ENCODE data around the gene BUD31.
"Not testable (repeated sequence)": the region's sequence is repeated elsewhere in the genome, so short reads cannot be mapped to it uniquely, and the experiment has no call there.

The BUD31 gene

DNA sequence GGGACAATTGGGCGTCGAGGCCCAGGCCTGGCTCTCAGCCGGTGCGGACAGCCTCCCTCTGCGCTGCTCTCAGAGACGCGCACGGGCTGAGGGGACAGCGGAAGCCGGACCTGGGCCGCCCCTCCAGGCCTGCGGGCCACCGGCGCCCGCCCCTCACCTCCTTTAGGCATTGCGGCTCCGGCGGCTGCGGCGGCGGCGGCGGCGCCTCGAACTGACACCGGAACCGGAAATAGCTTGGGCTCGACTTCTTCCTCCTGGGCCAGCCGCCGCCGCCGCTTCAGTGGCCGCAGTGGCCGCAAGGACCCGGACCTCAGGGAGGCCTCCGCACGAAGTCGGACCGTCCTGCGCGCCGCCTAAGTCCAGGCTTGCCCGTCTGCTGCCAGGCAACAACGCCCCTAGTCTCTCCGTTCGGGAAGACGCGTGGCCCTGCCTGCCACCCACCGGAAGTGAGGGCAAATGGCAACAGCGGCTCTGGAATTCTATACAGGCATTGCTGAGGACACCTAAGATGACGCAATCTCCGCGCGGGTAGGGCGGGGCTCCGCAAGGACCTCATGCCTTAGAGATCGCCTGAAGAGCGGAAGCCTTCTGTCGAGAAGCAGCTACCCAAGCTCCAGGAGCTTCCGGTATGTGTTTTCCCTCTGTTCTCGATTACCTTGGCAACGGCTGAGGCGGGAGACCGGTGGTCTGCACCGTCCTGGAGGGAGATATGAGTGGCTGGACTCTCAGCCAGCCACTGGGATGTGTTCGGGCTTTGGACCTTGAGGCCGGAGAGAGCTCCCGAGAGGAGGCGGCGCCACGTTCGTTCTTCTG lies at the start of gene BUD31, which contains the start of gene PDAP1:
BUD31 (plus strand) TSS at position 591 of the 813 bp plus-strand sequence. CDS start 2,124 bp downstream, outside the sequence.
PDAP1 (minus strand) TSS at position 219 of the 813 bp plus-strand sequence; CDS start at position 170, 49 bp downstream.
- DNase-seq (ENCODE audit: low spot score) (peak; percentile 97), FAIRE-seq (peak; percentile 60)

DNA sequence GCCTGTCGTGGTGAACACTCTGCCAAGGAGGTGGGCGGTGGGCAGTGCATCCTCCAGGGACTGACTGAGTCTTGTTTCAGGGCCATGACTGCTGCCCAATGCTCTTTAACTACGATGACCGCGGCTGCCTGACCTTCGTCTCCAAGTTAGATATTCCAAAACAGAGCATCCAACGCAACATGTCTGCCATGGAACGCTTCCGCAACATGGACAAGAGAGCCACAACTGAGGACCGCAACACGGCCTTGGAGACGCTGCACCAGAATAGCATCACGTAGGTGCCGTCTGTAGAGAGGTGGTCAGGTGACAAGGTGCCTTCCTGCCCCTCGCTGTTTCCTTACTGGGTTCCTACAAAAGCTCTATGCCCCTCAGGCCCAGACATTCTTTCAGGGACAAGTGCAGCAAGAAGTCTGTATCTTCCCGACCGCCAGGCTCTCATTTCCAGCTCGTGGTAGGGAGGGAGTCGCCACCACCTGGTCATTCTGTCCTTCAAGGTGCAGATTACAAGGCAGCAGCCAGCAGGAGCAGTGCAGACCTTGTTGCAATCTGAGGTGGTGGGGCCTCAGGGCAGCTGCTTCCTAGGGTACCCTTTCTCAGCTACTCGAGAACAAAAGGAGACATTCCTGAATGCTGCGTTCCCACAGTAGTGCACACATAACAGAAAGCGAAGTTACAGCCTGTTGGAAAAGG lies 49.2 kb upstream of the BUD31 start:
- DNase-seq (ENCODE audit: low spot score) (no peak), FAIRE-seq (no peak)

GRCh38 chr7:99362801-99363200 lies 46.0 kb upstream of the BUD31 start:
- FAIRE-seq, result no peak
- DNase-seq (ENCODE audit: low spot score), result no peak

GRCh38 chr7:99363286-99363685 lies 45.5 kb upstream of the BUD31 start:
- no peak for FAIRE-seq

GRCh38 chr7:99365318-99366141 lies 43.2 kb upstream of the BUD31 start:
- FAIRE-seq, result no peak
- no peak for DNase-seq (ENCODE audit: low spot score)

More at GRCh38 chr7:99363286-99363685, 45.5 kb upstream of the BUD31 start:
- no peak for DNase-seq (ENCODE audit: low spot score)

DNA sequence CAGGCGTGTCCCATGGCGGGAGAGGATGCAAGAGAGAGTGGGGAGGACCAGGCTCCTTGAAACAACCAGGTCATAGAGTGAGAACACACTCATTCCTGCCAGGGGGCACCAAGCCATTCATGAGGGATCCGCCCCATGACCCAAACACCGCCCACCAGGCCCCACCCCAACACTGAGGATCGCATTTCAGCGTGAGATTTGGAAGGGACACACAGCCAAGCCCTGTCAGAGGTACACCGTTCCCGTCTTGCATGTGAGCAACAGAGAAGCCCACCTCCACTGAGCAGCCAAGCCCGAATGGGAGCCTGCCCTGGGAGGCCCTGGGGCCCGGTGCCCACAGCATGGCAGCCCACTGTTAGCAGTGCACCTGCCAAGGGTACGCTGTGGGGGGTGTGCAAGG lies 42.1 kb upstream of the BUD31 start:
- FAIRE-seq (no peak), DNase-seq (ENCODE audit: low spot score) (no peak)

GRCh38 chr7:99368750-99369389 lies 39.9 kb upstream of the BUD31 start:
- DNase-seq (ENCODE audit: low spot score) (no peak), FAIRE-seq (no peak)

GRCh38 chr7:99369767-99370391 lies 38.9 kb upstream of the BUD31 start:
- DNase-seq (ENCODE audit: low spot score) (no peak), FAIRE-seq (no peak)

GRCh38 chr7:99371376-99371920 lies 37.3 kb upstream of the BUD31 start:
- peak; percentile 73 for DNase-seq (ENCODE audit: low spot score)
- FAIRE-seq, result peak; percentile 82

DNA sequence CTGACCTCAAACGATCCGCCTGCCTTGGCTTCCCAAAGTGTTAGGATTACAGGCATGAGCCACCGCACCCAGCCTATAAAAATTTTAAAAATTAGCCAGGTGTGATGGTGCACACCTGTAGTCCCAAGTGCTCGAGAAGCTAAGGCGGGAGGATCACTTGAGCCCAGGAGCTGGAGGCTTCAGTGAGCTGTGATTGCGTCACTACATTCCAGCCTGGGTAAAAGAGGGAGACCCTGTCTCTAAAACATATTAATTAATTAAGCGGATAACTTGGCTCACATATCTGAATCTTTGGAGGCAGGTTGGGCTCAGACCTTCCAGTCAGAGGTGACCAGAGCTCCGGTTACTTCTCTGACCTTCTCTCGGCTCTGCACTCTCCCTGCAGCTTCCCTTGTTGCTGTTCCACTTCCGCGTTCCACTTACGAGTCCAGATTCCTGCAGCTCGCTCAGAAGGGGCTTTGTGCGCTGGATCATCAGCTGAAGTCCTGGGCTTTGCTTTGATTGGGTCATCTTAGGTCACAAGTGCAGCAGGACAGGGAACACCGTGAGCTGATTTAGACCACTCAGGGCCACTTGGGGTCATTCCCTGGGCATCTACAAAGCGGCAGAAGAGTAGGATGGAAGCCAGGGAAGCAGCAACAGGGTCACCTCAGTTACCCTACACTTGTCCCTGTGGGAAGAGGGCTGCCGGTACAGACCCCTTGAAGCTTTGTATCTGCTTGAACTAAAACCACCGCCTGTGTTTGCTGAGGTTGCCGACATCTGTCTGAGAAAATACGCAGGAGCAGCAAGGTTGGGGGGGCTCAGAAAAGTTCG lies 36.3 kb upstream of the BUD31 start:
- no peak for FAIRE-seq
- peak; percentile 69 for DNase-seq (ENCODE audit: low spot score)

DNA sequence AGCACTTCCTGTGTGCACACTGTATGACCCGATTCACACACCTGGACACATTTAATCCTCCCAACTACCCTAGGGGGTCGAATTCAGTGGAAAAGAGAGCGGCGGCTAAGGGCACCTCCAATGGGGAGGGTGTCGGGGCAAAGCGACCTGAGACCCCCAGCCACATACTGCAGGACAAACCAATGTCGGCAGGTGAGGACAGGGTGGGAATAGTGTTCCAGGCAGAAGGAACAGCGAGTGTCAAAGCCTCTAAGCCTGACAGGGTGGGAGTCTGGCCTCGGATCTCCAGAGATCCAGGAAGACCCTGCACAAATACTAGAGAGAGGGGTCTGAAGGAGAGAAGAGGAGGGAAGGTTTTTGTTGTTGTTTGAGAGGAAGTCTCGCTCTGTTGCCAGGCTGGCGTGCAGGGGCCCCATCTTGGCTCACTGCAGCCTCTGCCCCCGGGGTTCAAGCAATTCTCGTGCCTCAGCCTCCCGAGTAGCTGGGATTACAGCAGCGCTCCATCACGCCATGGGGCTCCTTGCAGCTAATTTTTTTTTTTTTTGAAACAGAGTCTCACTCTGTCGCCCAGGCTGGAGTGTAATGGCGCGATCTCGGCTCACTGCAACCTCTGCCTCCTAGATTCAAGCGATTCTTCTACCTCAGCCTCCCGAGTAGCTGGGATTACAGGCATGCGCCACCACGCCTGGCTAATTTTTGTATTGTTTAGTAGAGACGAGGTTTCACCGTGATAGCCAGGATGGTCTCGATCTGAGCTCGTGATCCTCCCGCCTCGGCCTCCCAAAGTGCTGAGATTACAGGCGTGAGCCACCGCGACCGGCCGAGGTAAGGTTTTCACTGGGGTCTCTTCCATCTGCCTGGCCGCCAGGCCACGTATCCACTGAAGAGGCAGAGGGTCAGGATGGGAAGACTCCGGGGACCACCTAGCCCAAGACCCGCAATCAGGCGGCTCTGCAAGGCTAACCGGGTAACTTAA lies 35.4 kb upstream of the BUD31 start:
- FAIRE-seq, result no peak

DNA sequence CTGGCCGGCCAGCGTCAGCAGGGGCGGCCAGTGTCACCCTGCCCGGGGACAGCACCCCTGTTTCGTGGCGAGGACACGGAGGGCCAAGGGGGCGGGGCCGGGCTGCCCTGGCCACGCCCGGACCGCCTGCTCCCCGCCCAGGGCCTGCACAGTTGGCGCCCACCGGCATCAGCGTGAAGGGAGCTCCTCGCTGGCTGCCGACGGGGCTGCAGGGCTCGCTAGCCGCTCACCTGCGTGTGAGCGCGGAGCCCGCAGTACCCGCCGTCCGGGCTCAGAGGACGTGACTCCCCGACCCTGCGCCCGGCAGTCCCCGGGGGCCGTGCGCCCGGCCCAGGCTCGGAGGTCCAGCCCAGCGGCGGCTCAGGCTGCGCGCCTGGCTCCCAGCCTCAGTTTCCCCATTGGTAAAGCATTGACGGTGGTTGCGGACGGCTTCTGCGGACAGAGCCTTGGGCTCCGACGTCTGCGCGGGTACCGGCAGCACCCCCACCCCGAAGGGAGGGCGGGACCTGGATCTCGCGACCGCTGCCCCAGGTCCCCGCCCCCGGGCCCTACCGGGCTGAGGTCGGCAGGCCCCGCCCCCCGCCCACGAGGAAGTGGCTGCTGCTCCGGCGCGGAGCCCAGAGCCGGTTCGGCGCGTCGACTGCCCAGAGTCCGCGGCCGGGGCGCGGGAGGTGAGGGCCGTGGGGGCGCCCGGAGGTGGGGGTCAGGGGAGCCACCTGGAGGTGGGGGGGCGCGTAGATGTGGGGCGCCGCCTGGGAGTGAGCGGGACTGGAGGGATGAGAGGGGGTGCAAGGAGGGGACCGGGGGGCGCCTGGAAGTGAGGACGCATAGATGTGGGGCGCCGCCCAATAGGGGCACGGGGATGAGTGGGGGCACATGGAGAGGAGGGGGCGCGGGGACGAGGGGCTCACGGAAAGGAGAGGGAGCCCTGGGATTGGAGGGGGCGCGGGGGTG lies 34.4 kb upstream of the BUD31 start, which contains the start of gene ARPC1B:
ARPC1B (plus strand) TSS at position 620 of the 954 bp plus-strand sequence. CDS start 10,985 bp downstream, outside the sequence.
- no peak for FAIRE-seq
- DNase-seq (ENCODE audit: low spot score), result peak; percentile 71

More for the DNA sequence above, 35.4 kb upstream of the BUD31 start:
- no peak for DNase-seq (ENCODE audit: low spot score)

- FAIRE-seq (no peak), DNase-seq (ENCODE audit: low spot score) (peak; percentile 74)
Measured at GRCh38 chr7:99375070-99375807, 33.5 kb upstream of the BUD31 start.

DNA sequence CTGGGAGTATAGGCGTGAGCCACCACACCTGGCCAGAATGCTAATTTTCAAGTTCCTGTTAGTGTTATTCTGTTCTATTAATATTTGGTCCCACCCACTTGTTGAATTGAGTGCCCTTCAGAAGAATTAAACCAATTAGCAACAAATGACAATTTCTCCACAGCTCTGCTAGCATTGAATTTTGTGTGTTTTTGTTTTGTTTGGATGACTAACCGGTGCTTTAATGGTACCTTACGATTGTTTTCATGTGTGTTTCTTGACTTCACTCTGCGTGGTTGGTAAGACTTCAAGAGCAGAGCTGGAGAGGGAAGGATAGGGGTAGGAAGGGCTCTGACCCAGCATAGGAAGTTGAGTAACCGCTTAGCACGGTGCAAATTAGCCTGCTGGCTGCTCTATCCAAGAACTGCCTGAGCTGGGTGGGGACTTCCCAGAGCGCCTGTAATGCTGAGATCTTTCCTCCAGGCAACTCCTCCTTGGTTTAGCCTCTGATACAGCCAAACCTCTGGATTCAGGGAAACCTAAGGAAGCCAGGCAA lies 29.7 kb upstream of the BUD31 start:
- FAIRE-seq (peak; percentile 75), DNase-seq (ENCODE audit: low spot score) (peak; percentile 89)

DNA sequence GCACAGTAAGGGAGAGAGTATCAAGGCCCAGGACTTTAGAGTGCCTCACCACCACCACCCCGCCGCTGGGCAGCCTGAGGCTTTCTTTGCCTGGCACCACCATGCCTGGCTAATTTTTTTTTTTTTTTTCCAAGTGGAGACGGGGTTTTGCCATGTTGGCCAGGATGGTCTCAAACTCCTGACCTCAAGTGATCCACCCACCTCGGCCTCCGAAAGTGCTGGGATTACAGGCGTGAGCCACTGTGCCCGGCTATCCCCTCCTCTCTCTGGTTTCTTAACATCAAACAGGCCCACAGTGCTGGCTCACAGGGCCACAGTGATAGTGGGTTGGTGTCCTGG lies 29.1 kb upstream of the BUD31 start:
- not testable (repeated sequence) for DNase-seq (ENCODE audit: low spot score); FAIRE-seq
